ENCODE measurements around the gene FOXN3. TPM values are rescaled to one million over a fixed set of nuclear protein-coding genes. Genes with fewer than 3 reads are reported as not detected.

The FOXN3 gene
- total RNA-seq, 4 donors from 2014 or later, result 66.1 to 130 (median 109) TPM

GRCh38 chr14:89179891-89180404 is 237.1 kb downstream of the FOXN3 start:
- Histone ChIP-seq H3K4me1 (peaks cover 0 to 8% (median 2%) of the 10 kb centered on the region in 4 donors), H3K36me3 (no peaks in the 10 kb centered on the region), H3K4me3 (no peak overlapping the region), H3K27ac (no peak overlapping the region), H3K9me3 (no peaks in the 10 kb centered on the region), H3K27me3 (no peaks in the 10 kb centered on the region)
- in situ Hi-C loops (cut with MboI; ENCODE audit: low pct_ligation_motif_present in 1 of 4, low pct_unique_long_range_greater_than_20kb in 1 of 4, low sequenced_read_pairs in 3 of 4) (loop anchor here in 3 of 4 donors (25.0 kb wide), 2 partner anchors 582 to 732 kb away; no protein-coding TSS in a partner anchor), intact Hi-C loops (cut with DNase I; ENCODE audit: low total_unique reads) (loop anchor here (10.0 kb wide), 1 partner anchor 245 kb away; no protein-coding TSS in a partner anchor)
- TF ChIP-seq CTCF (IDR thresholded peaks at IDR 0.05) (no peak), POLR2A (IDR thresholded peaks at IDR 0.05) (no peak), EP300 (IDR thresholded peaks at IDR 0.05; ENCODE audit: low read depth) (no peak), POLR2AphosphoS5 (IDR thresholded peaks at IDR 0.05) (no peak)
- WGBS, 2 donors (ENCODE audit: low coverage in 1 of 2), result 90 to 92% methylated on average over 5 to 13 of the region's 13 CpGs
- no peak for DNase-seq

- Histone ChIP-seq H3K27me3 (no peaks in the 10 kb centered on the region), H3K27ac (no peak overlapping the region), H3K4me3 (no peak overlapping the region), H3K9me3 (no peaks in the 10 kb centered on the region), H3K36me3 (no peaks in the 10 kb centered on the region), H3K4me1 (peaks cover 0 to 8% (median 2%) of the 10 kb centered on the region in 4 donors)
- intact Hi-C loops (cut with DNase I; ENCODE audit: low total_unique reads) (loop anchor here (10.0 kb wide), 1 partner anchor 246 kb away; no protein-coding TSS in a partner anchor), in situ Hi-C loops (cut with MboI; ENCODE audit: low pct_ligation_motif_present in 1 of 4, low pct_unique_long_range_greater_than_20kb in 1 of 4, low sequenced_read_pairs in 3 of 4) (loop anchor here in 3 of 4 donors (25.0 kb wide), 2 partner anchors 583 to 733 kb away; no protein-coding TSS in a partner anchor)
- no peak for TF ChIP-seq EP300 (IDR thresholded peaks at IDR 0.05; ENCODE audit: low read depth)
- TF ChIP-seq POLR2A (IDR thresholded peaks at IDR 0.05), result no peak
- no peak for TF ChIP-seq CTCF (IDR thresholded peaks at IDR 0.05)
- TF ChIP-seq POLR2AphosphoS5 (IDR thresholded peaks at IDR 0.05), result no peak
- WGBS, 2 donors (ENCODE audit: low coverage in 1 of 2), result 88 to 91% methylated on average over 6 to 7 of the region's 7 CpGs
- DNase-seq, result no peak
Observed at GRCh38 chr14:89178800-89179535, 238.1 kb downstream of the FOXN3 start.

- H3K27me3 ChIP-seq, result no peaks in the 10 kb centered on the region
- H3K27ac ChIP-seq, result no peak overlapping the region
- H3K36me3 ChIP-seq, result no peaks in the 10 kb centered on the region
- WGBS, 2 donors (ENCODE audit: low coverage in 1 of 2), result 83 to 95% methylated on average over 1 to 2 of the region's 2 CpGs
- no peak for DNase-seq
- TF ChIP-seq CTCF (IDR thresholded peaks at IDR 0.05), result no peak
- no peak for TF ChIP-seq POLR2AphosphoS5 (IDR thresholded peaks at IDR 0.05)
- no peak for TF ChIP-seq EP300 (IDR thresholded peaks at IDR 0.05; ENCODE audit: low read depth)
- intact Hi-C loops (cut with DNase I; ENCODE audit: low total_unique reads), result loop anchor here (10.0 kb wide), 1 partner anchor 246 kb away; no protein-coding TSS in a partner anchor
- H3K9me3 ChIP-seq, result no peaks in the 10 kb centered on the region
- peaks cover 0 to 8% (median 2%) of the 10 kb centered on the region in 4 donors for H3K4me1 ChIP-seq
- H3K4me3 ChIP-seq, result no peak overlapping the region
- in situ Hi-C loops (cut with MboI; ENCODE audit: low pct_ligation_motif_present in 1 of 4, low pct_unique_long_range_greater_than_20kb in 1 of 4, low sequenced_read_pairs in 3 of 4), result loop anchor here in 3 of 4 donors (25.0 kb wide), 2 partner anchors 584 to 734 kb away; no protein-coding TSS in a partner anchor
Observed at GRCh38 chr14:89178376-89178775, 238.7 kb downstream of the FOXN3 start.

All from transverse colon (tissue), 4 donors.